LNCAP (cell line): ENCODE data around the gene CCDC71L.

Experiments
- CTCF ChIP-seq: fragments of 450-650 bp; IDR thresholded peaks from 2 replicates; pipeline ENCODE4 v1.5.1; 2017; ENCODE audit warnings: mild to moderate bottlenecking

Gene CCDC71L

GRCh38 chr7:106635411-106635810, 25.5 kb downstream of the CCDC71L start:
- no peak for TF ChIP-seq CTCF

- no peak for TF ChIP-seq CTCF
Measured at GRCh38 chr7:106634958-106635357, 26.0 kb downstream of the CCDC71L start.

GRCh38 chr7:106630648-106631047, 30.3 kb downstream of the CCDC71L start:
- no peak for TF ChIP-seq CTCF

- no peak for TF ChIP-seq CTCF
Measured at GRCh38 chr7:106629516-106629915, 31.4 kb downstream of the CCDC71L start.

- TF ChIP-seq CTCF, result no peak
Measured at GRCh38 chr7:106626376-106627164, 34.4 kb downstream of the CCDC71L start.

- no peak for TF ChIP-seq CTCF
Measured at GRCh38 chr7:106625678-106626301, 35.2 kb downstream of the CCDC71L start.

- no peak for TF ChIP-seq CTCF
Measured at GRCh38 chr7:106623853-106624252, 37.1 kb downstream of the CCDC71L start.
